Fibroblast of skin of back (primary cell): ENCODE measurements around the gene ANLN.
"Not testable (repeated sequence)": the region's sequence is repeated elsewhere in the genome, so short reads cannot be mapped to it uniquely, and the experiment has no call there.

ENCODE experiments used
- DNase-seq: peaks from one replicate; pipeline ENCODE4 v3.0.0-alpha.2; 2013

ANLN gene

DNA sequence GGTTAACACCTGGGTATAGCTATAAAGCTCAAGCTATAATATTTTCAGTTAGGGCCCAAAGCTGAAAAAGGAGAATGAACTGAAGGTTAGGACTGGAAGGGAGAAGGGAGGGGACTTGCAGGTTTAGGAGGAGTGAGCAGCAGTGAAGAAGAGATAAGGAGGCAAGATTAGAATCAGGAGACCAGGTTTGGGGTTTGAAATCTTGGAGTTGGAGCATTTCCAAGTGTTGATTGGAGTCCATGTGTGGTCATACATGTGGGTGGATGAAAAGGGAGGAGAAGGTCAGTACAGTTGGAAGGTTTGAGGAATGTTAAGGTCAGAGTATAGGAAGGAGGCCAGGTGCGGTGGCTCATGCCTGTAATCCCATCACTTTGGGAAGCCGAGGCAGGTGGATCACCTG is 8.6 kb upstream of the ANLN start:
- DNase-seq, result no peak

DNA sequence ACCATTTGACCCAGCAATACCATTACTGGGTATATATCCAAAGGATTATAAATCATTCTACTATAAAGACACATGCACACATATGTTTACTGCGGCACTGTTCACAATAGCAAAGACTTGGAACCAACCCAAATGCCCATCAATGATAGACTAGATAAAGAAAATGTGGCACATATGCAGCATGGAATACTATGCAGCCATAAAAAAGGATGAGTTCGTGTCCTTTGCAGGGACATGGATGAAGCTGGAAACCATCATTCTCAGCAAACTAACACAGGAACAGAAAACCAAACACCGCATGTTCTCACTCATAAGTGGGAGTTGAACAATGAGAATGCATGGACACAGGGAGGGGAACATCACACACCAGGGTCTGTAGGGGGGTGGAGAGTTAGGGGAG is 6.4 kb upstream of the ANLN start:
- not testable (repeated sequence) for DNase-seq

DNA sequence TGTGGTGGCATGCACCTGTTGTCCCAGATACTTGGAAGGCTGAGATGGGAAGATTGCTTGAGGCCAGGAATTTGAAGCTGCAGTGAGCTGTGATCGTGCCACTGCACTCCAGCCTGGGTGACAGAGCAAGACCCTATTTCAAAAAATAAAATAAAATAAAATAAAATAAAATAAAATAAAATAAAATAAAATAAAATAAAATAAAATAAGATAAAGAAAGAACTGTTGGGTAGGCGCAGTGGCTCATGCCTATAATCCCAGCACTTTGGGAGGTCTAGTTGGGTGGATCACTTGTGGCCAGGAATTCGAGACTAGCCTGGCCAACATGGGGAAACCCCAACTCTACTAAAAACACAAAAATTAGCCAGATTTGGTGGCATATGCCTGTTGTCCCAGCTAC is 4.0 kb upstream of the ANLN start:
- not testable (repeated sequence) for DNase-seq

DNA sequence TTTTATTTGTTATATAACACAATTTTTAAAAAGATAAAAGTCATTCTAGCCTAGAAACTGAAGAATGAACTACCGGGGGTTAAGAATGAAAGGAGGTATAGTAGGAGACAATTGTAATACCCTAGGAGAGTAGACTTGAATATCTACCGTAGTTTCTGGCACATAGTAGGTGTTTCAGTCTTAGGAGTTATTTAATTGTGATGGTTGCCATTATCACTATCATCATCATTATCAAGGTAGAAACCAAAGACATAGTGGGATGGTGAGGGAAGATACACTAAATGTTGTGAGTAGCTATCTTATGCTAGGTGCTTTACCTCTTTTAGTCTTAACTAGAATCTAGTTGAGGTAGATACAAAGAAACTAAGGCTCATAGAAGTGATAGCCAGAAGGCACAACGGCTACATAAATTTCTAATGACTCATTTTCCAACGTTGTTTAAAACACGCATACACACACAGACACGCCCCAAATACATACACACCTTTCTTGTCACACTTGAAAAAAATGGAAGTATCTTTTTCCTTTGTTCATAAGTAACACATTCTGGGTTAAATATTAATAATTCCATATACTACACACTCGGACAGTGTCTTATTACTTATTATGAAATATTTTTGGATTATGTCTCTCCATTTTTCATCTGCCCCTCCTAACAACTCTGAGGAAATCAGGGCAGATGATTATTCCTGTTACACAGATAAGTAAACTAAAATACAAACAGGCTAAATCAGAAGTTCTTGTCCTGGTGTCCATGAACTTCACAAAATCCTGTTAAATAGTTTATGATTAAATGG is 2.0 kb upstream of the ANLN start:
- no peak for DNase-seq

DNA sequence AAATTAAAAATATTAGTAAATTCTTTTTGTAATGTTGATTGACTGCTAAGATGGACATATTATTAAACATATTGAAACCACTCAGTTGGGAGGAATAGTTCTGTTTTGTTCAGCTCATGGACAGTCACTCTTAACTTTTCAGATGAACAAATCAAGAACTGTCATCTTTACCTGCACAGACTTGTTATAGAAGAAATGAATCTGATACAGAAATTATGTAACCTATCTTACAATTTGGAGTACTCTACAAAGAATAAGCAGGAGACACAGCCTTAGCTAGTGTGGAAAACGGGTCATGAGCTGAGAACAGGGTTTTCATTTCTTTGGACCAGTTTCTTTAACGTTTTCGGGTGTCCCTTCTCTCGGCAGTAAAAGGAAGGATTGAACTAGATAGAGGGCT is 1.2 kb upstream of the ANLN start:
- no peak for DNase-seq

DNA sequence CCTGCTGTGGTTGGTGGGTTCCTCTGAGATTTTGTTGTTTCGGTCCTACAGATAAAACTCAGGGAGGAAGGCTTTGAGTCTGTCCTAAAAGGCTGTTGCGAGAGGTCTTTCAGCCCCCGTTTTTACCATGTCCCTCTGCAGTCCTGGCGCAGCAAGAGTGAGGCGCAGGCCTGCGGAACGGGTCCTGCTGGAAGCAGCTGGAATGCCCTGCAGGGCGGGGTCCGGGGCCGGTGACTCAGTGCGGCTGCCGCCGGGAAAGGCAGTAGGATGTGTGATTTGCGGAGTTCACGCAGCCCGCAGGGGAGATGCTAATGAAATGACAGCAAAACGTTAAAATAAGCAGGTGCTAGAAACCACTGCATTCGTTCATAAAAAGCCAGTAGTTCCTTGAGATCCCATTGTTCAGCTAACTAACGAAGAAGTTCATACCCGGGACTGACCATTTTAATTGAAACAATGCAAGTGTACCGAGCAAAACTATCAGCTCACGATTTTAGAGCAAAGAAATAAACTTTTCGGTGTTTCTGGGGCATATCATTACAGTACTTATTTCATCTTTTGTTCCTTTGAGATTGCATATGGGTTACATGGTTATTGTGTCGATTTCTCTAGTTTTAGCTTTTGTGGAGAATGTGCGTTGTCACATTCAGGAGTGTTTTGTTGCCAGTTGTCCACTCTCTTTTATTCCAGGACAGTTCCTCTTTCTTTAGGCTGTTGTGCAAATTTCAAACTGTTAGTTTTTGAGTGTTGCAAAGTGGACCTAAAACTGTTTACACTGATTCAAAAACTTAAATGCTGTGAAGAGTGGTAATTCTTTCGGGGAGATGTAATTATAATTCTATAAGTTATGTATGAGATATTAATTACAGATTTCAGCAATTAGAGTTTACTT is 783 bp downstream of the ANLN start:
- peak; percentile 90 for DNase-seq

DNA sequence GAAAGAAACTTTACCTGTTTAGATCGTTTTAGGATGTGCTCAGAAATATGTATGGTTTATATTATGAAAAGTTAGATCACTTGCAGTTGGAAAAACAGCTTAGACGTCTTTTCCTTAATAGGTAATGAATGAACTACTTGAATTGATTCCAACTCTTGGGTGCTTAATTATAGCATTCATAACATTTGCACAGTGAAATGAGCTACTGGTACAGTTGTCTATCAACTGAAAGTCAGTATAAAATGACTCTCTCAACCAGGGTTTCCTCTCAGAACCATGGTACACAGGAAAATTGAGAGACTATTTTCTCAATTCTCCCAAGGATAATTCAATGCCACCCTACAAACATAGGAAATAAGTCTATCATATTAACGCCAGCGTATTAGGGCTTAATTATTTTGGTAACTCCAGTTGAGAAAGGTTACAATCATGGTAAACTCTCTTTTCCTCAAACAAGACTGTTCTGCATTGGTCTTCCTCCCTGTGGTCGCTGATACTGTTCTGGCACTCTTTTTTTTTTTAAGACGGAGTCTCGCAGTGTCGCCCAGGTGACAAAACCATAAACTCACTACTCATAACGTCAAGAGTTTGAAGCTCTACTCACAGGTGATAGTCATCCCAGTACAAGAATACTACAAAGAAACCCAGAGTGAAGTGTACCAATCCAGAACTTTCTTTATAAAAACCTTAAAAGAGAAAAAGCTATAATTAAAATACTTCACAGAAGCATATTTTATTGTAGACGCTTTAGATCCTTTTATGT is 2.0 kb downstream of the ANLN start:
- DNase-seq, result peak; percentile 43

DNA sequence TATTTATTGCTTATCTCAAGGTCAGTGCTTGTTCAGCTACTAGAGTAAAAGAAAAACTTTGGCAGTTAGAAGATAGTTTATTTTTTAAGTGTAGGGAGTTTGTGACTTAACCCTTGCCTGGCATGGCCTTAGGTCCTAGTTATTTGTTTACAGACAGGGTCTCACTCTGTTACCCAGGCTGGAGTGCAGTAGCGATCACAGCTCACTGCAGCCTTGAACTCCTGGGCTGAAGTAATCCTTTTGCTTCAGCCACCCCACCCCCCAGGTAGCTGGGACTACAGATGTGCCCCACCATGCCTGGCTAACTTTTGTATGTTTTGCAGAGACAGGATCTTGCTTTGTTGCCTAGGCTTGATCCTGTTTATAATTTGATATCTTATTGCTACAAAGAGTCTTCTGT is 4.2 kb downstream of the ANLN start:
- no peak for DNase-seq

DNA sequence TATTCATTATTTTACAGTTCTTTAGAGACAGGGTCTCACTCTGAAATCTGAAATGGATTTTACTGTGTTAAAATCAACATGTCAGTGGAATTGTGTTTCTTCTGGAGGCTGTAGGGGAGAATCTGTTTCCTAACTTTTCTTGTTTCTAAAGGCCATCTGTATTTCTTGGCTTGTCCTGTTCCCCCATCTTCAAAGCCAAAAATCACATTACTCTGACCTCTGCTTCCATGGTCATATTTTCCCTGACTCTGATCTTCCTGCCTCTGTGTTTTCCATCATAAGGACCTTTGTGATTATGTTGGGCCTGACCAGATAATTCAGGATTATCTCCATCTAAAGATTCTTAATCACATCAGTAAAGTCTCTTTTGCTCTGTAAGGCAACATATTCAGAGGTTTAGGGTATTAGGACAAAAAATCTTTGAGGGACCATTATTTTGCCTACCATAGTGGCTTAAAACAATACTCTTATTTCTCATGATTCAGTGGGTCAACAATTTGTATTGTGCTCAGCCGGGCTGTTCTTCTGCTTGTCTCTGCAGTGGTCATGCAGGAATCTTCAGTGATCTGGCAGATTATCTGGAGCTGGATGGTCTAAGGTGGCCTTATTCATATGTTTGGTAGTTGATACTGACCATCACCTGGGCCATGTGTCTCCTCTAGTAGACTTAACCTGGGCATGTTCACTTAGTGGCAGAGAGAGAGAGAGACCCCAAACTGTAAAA is 5.7 kb downstream of the ANLN start:
- DNase-seq, result no peak

DNA sequence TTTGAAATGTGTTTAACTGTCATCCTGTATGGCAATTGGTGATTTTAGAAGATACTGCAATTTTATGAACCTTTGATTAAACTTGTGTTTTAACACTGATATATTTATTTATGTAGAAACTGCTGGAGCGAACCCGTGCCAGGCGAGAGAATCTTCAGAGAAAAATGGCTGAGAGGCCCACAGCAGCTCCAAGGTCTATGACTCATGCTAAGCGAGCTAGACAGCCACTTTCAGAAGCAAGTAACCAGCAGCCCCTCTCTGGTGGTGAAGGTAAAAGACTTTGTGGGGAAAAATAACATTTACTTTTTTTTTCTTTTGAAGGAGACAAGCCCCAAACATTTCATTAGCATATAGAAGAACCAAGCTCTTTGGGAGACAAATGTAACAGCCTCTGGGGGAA is 6.5 kb downstream of the ANLN start:
- peak; percentile 48 for DNase-seq

DNA sequence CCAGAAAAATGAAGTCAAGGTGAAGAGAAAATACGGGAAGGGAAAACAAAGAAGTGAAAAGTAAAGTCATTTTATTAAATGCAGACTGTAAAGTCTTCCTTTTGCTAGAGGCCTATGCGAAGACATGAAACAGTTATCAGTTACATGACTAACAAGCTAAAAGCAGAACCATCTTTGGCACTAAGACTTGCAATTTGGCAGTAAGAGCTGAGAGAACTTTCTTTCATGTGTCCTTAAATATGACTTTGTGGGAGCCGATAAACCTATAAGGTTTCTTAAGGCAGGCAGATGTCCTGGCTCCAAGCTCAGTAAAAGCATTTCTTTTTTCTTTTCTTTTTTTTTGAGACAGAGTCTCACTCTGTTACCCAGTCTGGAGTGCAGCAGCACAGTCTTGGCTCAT is 10.4 kb downstream of the ANLN start:
- no peak for DNase-seq

DNA sequence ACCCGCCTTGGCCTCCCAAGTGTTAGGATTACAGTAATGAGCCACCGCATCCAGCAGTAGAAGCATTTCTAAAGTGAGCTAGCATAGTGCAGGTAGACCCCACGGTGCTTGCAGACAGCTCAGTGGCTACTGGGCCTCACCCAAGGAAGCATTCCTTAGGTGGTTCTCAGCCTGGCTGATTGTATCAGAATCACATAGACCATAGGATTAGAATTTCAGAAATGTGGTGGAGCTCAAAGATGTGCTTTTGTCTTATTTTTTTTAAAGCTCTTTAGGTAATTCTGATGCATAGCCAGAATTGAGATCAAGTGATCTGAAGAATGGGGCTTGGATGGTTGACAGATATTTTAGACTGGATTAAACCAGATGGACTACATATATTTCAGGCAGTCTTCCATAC is 10.9 kb downstream of the ANLN start:
- peak; percentile 40 for DNase-seq

DNA sequence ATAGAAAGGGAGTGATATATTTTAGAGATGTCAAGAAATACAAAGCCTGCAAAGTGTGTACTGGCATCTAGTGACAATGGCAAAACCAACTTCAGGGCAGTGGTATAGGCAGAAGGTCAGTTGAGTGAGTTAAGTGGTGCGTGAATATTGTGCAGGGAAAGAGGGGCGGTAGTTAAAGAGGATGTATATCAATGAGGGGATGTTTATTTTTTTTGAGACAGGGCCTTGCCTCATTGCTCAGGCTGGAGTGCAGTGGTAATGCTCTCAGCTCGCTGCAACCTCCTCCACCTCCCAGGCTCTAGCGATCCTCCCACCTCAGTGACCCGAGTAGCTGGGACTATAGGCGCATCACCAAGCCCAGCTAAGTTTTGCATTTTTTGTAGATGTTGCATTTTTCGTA is 13.8 kb downstream of the ANLN start:
- DNase-seq, result no peak

DNA sequence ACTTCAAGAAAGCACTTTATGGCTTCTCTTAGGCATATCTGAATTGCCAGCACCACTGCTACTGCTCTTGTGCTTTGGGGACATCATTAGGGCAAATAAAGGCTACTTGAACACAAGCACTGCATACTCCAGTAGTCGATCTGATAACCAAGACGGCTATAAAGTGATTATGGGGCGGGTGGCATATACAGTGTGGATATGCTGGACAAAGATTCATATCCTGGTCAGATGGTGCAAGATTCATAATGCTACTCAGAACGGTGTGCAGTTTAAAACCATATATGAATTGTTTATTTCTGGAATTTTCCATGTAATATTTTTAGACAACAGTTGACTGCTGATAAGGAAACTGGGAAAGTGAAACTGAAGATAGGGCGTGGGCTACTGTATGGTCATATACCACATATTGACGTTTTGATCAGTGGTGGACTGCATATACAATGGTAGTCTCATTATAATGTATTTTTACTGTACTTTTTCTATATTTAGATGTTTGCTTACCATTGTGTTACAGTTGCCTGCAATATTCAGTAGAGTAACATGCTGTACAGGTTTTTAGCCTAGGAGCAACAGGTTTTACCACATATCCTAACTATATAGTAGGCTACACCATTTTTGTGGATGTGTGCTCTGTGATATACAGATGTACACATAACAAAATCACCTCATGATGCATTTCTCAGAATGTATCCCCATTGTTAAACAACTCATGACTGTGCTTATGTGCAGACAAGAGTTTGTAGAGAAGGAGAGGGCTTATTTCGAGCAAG is 15.2 kb downstream of the ANLN start:
- DNase-seq, result no peak

DNA sequence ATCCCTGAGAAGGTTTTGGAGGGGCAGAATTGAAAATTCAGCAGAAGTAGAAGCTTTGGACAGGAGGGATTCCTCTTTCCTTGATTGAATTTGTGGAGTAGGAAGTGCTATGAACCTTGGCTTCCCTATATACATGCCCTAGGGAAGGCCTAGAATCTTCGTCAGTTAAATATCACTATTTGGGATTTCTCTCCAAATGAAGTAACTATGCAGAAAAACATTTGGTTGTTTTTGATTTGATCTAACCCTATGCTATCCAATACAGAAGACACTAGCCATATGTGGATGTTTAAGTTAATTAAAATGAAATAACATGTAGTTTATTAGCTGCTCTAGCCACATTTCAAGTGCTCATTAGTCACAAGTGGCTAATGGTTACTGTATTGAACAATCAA is 15.7 kb downstream of the ANLN start:
- no peak for DNase-seq

DNA sequence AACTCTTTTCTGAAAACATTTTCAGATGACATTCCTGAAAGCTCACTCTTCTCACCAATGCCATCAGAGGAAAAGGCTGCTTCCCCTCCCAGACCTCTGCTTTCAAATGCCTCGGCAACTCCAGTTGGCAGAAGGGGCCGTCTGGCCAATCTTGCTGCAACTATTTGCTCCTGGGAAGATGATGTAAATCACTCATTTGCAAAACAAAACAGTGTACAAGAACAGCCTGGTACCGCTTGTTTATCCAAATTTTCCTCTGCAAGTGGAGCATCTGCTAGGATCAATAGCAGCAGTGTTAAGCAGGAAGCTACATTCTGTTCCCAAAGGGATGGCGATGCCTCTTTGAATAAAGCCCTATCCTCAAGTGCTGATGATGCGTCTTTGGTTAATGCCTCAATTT is 16.5 kb downstream of the ANLN start:
- no peak for DNase-seq

DNA sequence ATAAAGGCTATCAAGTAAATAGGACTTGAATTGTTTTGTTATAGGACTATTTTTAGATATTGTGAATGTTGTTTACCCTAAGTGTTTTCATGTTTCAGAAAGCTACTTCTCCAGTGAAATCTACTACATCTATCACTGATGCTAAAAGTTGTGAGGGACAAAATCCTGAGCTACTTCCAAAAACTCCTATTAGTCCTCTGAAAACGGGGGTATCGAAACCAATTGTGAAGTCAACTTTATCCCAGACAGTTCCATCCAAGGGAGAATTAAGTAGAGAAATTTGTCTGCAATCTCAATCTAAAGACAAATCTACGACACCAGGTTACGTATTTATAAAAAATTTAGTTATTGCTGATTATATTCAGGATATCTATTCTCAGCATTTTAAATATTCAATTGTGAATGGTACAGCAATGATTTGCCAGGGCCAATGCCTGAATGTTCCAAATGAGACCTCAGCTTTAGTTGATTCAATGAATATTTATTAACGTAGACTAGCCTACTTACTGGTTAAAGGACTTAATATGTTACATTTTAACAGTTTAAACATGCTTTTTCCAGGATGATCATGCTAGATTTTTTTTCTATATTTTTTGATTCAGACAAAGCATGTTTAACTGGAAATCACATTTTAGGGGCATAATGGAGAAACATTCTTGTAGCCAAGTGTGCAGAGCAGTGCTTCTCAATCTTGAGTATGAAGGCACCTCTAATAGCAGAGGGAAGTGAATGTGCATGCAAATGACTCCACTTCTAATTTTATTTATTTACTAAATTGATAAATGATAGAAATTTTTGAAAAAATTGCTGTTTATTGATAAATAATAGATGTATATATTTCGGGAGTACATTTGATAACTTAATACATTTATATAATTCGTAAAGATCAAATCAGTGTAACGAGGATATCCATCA is 18.2 kb downstream of the ANLN start:
- DNase-seq, result no peak

DNA sequence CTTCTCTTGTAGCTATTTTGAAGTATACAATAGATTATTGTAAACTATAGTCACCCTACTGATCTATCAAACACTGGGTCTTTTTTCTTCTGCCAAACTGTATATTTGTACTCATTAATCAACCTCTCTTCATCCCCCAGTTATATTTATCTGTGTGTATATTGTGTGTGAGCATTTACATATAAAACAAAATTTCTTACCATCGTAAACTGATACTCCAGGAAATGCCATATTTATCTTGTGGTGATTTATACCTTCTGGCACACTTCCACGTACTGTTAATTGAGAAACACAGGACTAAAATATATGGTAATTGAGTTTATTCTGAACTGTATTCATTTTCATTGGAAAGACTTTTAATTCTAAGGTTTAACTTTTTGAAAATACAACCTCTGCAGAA is 18.9 kb downstream of the ANLN start:
- no peak for DNase-seq

DNA sequence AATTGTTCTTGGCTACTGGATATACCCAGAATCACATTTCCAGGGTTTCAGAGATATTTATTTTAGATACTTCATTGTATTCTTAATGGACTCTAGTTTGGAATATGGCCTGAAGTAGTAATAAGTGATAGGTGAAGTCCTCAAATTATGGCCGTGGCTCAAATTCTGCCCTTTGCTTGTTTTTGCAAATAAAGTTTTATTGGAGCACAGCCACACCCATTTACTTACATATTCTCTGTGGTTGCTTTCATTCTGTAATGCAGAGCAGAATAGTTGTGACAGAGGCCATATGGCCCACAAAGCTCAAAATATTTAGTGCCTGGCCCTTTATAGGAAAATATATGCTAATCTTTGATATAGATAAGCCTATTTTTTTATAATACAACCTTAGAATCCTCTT is 19.5 kb downstream of the ANLN start:
- DNase-seq, result no peak

DNA sequence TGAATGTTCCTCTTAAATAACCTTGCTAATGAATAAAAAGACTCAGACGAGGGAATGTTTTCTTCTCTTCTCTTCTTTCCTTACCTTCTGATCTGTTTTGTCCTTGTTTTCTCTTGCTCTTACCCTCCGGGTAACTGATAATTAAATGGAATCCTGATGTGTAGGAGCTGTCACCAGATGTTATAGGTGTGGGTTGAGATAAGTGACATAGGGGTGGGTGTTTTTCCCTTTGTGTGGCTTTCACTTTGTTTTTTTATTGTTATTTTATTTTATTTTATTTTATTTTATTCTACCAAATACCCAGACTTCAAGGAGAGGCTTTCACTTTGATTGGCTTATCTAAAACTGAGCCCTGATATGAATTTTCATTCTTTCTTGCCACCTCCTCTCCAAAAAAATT is 25.5 kb downstream of the ANLN start:
- no peak for DNase-seq

DNA sequence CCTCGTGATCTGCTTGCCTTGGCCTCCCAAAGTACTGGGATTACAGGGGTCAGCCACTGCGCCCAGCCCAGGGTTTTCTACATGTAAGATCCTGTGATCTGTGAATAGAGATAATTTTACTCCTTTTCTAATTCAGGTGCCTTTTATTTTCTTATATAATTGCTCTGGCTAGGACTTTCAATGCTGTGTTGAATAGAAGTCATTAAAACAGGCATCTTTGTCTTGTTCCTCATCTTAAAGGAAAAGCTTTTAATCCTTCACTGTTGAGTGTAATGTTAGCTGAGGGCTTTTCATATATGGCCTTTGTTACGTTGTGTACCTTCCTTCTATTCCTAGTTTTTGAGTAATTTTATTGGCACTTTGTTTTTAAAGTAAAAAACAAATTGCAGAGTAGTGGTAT is 26.6 kb downstream of the ANLN start:
- DNase-seq, result no peak
